A549 (cell line): ENCODE data around the gene SCPEP1. TPM values are rescaled to one million over a fixed set of nuclear protein-coding genes. Genes with fewer than 3 reads are reported as not detected.

Experiments used
- ATAC-seq, 2 experiments: fragments of 200-7000 bp in 1 of 2; fragments of >200 bp in 1 of 2; cut with Nextera tagmentation in 1 of 2; cut with Tn5 transposase in 1 of 2; 3 replicates each; pipeline versions ENCODE4 v1.8.0 to v1.9.1; 2018 to 2020; ENCODE audit warnings: mild to moderate bottlenecking in 1 of 2, moderate library complexity in 1 of 2
- CTCF ChIA-PET: fragments of 300-600 bp; sonication (Branson Sonifier 250); formaldehyde crosslinking; extraction: SDS; loops from one replicate; lab custom pipeline; 2021; ENCODE audit warnings: antibody characterized with exemption, inconsistent platforms; lab: Yijun Ruan, JAX
- POLR2A ChIA-PET: fragments of 350-600 bp; formaldehyde crosslinking; extraction: SDS; loops from one replicate; lab custom pipeline; 2021; ENCODE audit warnings: antibody characterized with exemption, inconsistent platforms; lab: Yijun Ruan, JAX
- DNase-seq, 2 experiments: peaks; one replicate each; pipeline versions ENCODE4 v3.0.0 to v3.0.0-alpha.2; 2011 to 2016; ENCODE audit warnings: low read depth in 1 of 2, low spot score in 1 of 2
- FAIRE-seq: peaks from 2 replicates; lab custom pipeline; 2011; peaks lifted over from hg19 to GRCh38; lab: Jason Lieb, UNC
- H3K27ac ChIP-seq, 2 experiments: fragments of >200 bp; sonication (Bioruptor Twin); formaldehyde crosslinking; 3 replicates each; pipeline ENCODE4 v1.5.1; 2016 to 2017
- H3K4me1 ChIP-seq: fragments of >200 bp; sonication (Bioruptor Twin); formaldehyde crosslinking; 3 replicates; pipeline ENCODE4 v1.6.1; 2016
- H3K4me2 ChIP-seq: fragments of >200 bp; sonication (Bioruptor Twin); formaldehyde crosslinking; 3 replicates; pipeline ENCODE4 v1.6.1; 2016
- H3K4me3 ChIP-seq: fragments of >200 bp; sonication (Bioruptor Twin); formaldehyde crosslinking; 3 replicates; pipeline ENCODE4 v1.5.1; 2016
- H3K9me3 ChIP-seq: fragments of >200 bp; sonication (Bioruptor Twin); formaldehyde crosslinking; 3 replicates; pipeline ENCODE4 v1.6.1; 2016
- CHD2 ChIP-seq: fragments of 150-350 bp; IDR thresholded peaks from 2 replicates; pipeline ENCODE4 v1.6.1; 2014; ENCODE audit warnings: low read length; ENCODE audit not compliant: partially characterized antibody
- CTCF ChIP-seq: fragments of >200 bp; sonication (Bioruptor Twin); formaldehyde crosslinking; IDR thresholded peaks from 3 replicates; pipeline ENCODE4 v1.5.1; 2016
- ESRRA ChIP-seq: fragments of 150-350 bp; IDR thresholded peaks from 2 replicates; pipeline ENCODE4 v1.6.1; 2014; ENCODE audit warnings: mild to moderate bottlenecking, low read length, borderline replicate concordance
- FOSL2 ChIP-seq, 2 experiments: fragments of 450-650 bp in 1 of 2; fragments of >200 bp in 1 of 2; sonication (Bioruptor Twin) in 1 of 2; formaldehyde crosslinking; IDR thresholded peaks; 2 replicates each; pipeline versions ENCODE4 v1.5.0 to v1.6.1; 2016 to 2020; ENCODE audit warnings: mild to moderate bottlenecking in 1 of 2, moderate library complexity in 1 of 2
- HDAC2 ChIP-seq: fragments of 200-600 bp; sonication (generic); IDR thresholded peaks from 2 replicates; pipeline ENCODE4 v1.6.1; 2016
- HES2 ChIP-seq: fragments of >200 bp; sonication (Bioruptor Twin); formaldehyde crosslinking; IDR thresholded peaks from 2 replicates; pipeline ENCODE4 v1.6.1; 2016
- HMGXB4 ChIP-seq: fragments of 250-450 bp; sonication (Bioruptor Pico); IDR thresholded peaks from 2 replicates; pipeline ENCODE4 v1.5.0; 2021; ENCODE audit warnings: mild to moderate bottlenecking, moderate library complexity, borderline replicate concordance
- HOXA7 ChIP-seq: fragments of 250-450 bp; sonication (Bioruptor Pico); IDR thresholded peaks from 2 replicates; pipeline ENCODE4 v1.5.0; 2020; ENCODE audit warnings: mild to moderate bottlenecking, moderate library complexity
- JUN ChIP-seq, 2 experiments: fragments of >200 bp; sonication (Bioruptor Twin); formaldehyde crosslinking; IDR thresholded peaks; 2 replicates in 1 of 2; 3 replicates in 1 of 2; pipeline ENCODE4 v1.6.1; 2016 to 2017
- MAFK ChIP-seq: fragments of 450-650 bp; IDR thresholded peaks from 2 replicates; pipeline ENCODE4 v1.6.1; 2014; ENCODE audit not compliant: partially characterized antibody
- MAX ChIP-seq: IDR thresholded peaks from 2 replicates; pipeline ENCODE4 v1.6.1; 2012
- MYC ChIP-seq: IDR thresholded peaks from 2 replicates; pipeline ENCODE4 v1.6.1; 2012; ENCODE audit warnings: mild to moderate bottlenecking, inconsistent platforms, low read length, improper control_type of control experiment, borderline replicate concordance
- PBX3 ChIP-seq: IDR thresholded peaks from 2 replicates; pipeline ENCODE4 v1.6.1; 2012
- RCOR1 ChIP-seq: fragments of 150-350 bp; IDR thresholded peaks from 2 replicates; pipeline ENCODE4 v1.6.1; 2014; ENCODE audit warnings: antibody characterized with exemption, low read length, low read depth
- SREBF2 ChIP-seq: fragments of 450-650 bp; IDR thresholded peaks from 2 replicates; pipeline ENCODE4 v1.6.1; 2014; ENCODE audit warnings: mild to moderate bottlenecking, moderate library complexity
- TP53 ChIP-seq: fragments of 250-450 bp; sonication (Bioruptor Pico); IDR thresholded peaks from 2 replicates; pipeline ENCODE4 v1.5.0; 2021; ENCODE audit warnings: mild to moderate bottlenecking, moderate library complexity
- ZFP36 ChIP-seq: fragments of 450-650 bp; IDR thresholded peaks from 2 replicates; pipeline ENCODE4 v1.6.1; 2014; ENCODE audit warnings: borderline replicate concordance; ENCODE audit not compliant: partially characterized antibody
- WGBS: methylation state at CpG from one replicate; pipeline ENCODE4 v1.1.6; 2017; ENCODE audit errors: missing lambda C conversion rate; 5-methylcytosine and 5-hydroxymethylcytosine counted together
- polyA plus RNA-seq, 4 experiments: library from polyadenylated mRNA; depleted of rRNA in 3 of 4; stranded (reverse); fragments of >200 nt; fragmentation: RNase III in 1 of 4; extraction: RNeasy Plus Mini Kit Qiagen cat#74134 plus additional on column Dnase treatment in 1 of 4; gene quantifications; 2 replicates in 3 of 4; 3 replicates in 1 of 4; pipeline ENCODE4 v1.2.3, GENCODE V29; 2011 to 2017

The SCPEP1 gene
- polyA plus RNA-seq, 2 of the 4 experiments (the other 2 are of a cell fraction) = 44.5 to 45.0 TPM

- POLR2A ChIA-PET = no interaction called here
- CTCF ChIA-PET = interaction anchor here (1.1 to 1.7 kb wide), 3 partner anchors 10 to 89 kb away, joined by 3 to 7 read pairs (median 5); no protein-coding TSS in a partner anchor
- no peak overlapping the region for H3K27ac ChIP-seq
- ATAC-seq (no peak), FAIRE-seq (no peak), DNase-seq (no peak)
- WGBS = 86% methylated on average over 14 of the region's 14 CpGs
- TF ChIP-seq JUN (IDR thresholded peaks at IDR 0.05) (no peak), FOSL2 (IDR thresholded peaks at IDR 0.05) (no peak), FOSL2 (CRISPR knock-in tag; IDR thresholded peaks at IDR 0.05) (no peak), PBX3 (no peak), SREBF2 (no peak), HDAC2 (no peak), ESRRA (no peak), MAX (no peak), HMGXB4 (CRISPR knock-in tag) (no peak), CTCF (no peak), HOXA7 (CRISPR knock-in tag) (no peak), TP53 (no peak), RCOR1 (no peak), HES2 (no peak), ZFP36 (no peak), MYC (no peak)
- no peaks in the 10 kb centered on the region for H3K4me1 ChIP-seq
- H3K9me3 ChIP-seq = no peaks in the 10 kb centered on the region
- no peak overlapping the region for H3K4me3 ChIP-seq
- H3K4me2 ChIP-seq = no peak overlapping the region
Observed at GRCh38 chr17:56985371-56986162, 7.6 kb downstream of the SCPEP1 start.

- 89% methylated on average over 11 of the region's 11 CpGs for WGBS
- FAIRE-seq = no peak
- TF ChIP-seq MAFK (peak; percentile 65), CHD2 (no peak)
- ATAC-seq = no peak
- DNase-seq = no peak
- ChIA-PET POLR2A (no interaction called here), CTCF (interaction anchor here (1.2 kb wide), 1 partner anchor 8 kb away, joined by 3 read pairs; no protein-coding TSS in a partner anchor)
- H3K4me1 ChIP-seq = no peaks in the 10 kb centered on the region
- no peak overlapping the region for H3K4me2 ChIP-seq
- no peaks in the 10 kb centered on the region for H3K9me3 ChIP-seq
- H3K4me3 ChIP-seq = no peak overlapping the region
- no peak overlapping the region for H3K27ac ChIP-seq
Observed at GRCh38 chr17:56987283-56987834, 9.4 kb downstream of the SCPEP1 start.
